CD4-positive, alpha-beta T cell treated with Interleukin-21 for 1 hour (primary cell): Measurements from ENCODE around the gene HRCT1.
"Not testable (repeated sequence)": the region's sequence is repeated elsewhere in the genome, so short reads cannot be mapped to it uniquely, and the experiment has no call there.

Source experiments
- DNase-seq: peaks from one replicate; pipeline ENCODE4 v3.0.0-alpha.2; 2020

Gene HRCT1

DNA sequence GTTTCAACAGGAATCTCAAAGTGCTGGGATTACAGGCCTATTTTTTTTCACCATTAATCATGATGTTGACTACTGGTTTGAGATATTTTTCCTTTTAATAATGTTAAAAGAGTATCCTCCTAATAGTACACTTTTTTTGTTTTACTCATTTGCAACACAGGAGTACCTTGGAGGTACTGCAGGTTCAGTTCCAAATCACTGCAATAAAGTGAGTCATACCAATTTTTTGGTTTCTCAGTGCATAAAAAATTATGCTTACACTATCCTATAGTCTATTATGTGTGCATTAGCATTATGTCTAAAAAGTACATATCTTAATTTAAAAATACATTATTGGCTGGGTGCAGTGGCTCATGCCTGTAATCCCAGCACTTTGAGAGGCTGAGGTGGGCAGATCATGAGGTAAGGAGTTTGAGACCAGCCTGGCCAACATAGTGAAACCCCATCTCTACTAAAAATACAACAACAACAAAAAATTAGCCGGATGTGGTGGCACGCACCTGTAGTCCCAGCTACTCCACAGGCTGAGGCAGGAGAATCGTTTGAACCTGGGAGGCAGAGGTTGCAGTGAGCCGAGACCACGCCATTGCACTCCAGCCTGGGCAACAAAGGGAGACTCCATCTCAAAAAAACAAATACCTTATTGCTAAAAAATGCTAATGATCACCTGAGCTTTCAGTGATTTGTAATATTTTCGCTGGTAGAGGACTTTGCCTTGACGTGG lies 8.5 kb upstream of the HRCT1 start:
- not testable (repeated sequence) for DNase-seq

DNA sequence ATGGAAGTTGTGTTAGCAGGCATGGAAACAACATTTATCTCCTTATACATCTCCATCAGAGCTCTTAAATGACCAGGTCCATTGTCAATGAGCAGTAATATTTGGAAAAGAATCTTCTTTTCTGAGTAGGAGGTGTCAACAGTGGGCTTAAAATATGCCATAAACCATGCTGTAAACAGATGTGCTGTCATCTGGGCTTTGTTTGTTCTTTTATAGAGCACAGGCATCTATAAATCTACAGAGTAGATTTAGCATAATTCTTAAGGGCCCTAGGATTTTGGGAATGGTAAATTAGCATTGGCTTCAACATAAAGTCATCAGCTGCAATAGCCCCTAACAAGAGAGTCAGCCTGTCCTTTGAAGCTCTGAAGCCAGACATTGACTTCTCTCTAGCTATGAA lies 7.7 kb upstream of the HRCT1 start:
- DNase-seq: no peak

DNA sequence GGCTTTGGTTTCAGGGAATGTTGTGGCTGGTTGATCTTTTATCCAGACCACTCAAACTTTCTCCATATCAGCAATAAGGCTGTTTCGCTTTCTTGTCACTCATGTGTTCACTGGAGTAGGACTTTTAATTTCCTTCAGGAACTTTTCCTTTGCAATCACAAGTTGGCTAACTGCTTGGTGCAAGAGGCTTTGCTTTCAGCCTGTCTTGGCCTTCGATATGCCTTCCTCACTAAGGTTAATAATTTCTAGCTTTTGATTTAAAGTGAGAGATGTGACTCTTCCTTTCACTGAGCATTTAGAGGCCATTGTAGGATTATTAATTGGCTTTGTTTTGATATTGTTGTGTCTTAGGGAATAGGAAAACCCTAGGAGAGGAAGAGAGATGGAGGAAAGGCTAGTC lies 7.0 kb upstream of the HRCT1 start:
- DNase-seq: no peak

GRCh38 chr9:35903049-35903448 lies 3.0 kb upstream of the HRCT1 start:
- peak; percentile 71 for DNase-seq

DNA sequence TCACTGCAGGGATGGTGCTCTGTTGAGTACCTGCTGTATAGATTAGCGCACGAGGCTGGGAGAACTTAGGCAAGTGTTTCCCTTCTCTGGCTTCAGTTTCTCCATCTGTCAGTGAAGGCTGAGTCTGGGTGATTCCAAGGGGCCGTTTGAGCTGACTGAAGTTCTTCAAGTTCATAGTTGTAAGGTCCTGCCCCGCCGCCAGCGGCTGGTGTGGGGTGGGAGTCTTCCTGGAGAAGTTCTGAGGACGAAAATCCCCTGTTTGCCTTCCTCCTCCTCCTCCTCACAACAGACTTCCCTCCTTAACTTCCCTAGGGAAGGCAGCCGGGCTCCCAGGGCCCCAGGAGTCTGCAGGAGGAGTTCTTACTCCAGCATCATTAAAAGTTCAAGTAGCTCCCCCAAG lies 1.7 kb upstream of the HRCT1 start:
- no peak for DNase-seq

- DNase-seq: no peak
Observed at GRCh38 chr9:35905051-35905781, 786 bp upstream of the HRCT1 start.

DNA sequence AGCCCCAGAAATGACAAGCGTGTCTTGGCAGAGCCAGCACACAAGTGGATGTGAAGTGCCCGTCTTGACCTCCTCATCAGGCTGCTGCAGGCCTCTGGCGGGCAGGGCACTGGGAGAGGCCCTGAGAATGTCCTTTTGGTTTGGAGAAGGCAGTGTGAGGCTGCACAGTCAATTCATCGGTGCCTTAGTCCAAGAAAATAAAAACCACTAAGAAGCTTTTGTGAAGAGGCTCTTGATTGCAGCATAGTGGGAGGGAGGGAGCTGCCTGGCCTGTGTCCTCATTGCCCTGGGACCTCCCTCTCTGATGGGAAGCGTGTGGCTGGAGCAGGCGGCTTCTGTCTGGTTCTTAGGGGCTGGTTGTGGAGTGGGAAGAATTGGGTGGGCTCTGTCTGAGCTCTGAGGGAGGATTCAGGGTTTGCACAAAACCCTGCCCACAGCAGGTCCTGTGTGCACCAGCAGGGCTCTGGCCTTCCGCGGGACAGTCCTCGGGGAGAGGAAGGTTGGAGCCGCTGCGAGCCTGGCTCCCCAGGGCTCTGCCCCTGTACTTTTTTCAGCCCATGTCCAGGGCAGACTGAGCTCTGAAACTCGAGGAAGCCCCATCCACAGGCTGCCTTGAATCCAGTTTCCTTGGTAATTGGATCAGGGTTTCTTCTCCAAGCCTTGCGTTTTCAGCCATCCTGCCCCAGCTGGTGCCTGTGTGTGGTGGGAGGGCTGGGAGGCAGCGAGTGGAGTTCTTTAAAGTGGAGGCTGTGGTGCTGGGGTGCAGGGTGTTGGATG lies 1.1 kb downstream of the HRCT1 start:
- no peak for DNase-seq

- DNase-seq: no peak
Observed at GRCh38 chr9:35907711-35908503, 1.9 kb downstream of the HRCT1 start.

GRCh38 chr9:35908504-35909125 lies 2.6 kb downstream of the HRCT1 start:
- DNase-seq: no peak

DNA sequence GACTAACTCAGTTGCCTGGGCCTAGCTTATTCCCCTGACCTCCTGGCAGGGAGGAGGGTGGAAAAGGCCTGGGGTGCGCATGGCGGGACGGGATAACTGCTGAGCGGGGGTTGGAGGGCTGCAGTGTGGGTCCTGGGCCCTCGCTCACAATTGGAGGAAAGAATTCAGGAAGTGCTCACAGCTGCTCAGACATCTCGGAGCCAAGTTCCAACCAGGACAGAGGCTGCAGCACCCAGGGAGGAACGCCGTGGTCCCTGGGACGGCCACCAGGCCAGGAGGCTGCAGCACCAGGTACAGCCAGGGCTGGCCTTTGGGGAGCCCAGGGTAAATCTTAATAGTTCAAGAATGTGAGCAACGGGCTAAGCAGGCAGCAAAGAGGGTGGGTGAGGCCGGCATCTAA lies 3.3 kb downstream of the HRCT1 start, which contains the start of gene SPAAR:
Gene SPAAR, plus strand, starts transcription at position 217 of the 400 bp plus-strand sequence. CDS start 974 bp downstream, outside the sequence.
- DNase-seq: no peak

- DNase-seq: no peak
Observed at GRCh38 chr9:35909687-35910612, 3.9 kb downstream of the HRCT1 start.

DNA sequence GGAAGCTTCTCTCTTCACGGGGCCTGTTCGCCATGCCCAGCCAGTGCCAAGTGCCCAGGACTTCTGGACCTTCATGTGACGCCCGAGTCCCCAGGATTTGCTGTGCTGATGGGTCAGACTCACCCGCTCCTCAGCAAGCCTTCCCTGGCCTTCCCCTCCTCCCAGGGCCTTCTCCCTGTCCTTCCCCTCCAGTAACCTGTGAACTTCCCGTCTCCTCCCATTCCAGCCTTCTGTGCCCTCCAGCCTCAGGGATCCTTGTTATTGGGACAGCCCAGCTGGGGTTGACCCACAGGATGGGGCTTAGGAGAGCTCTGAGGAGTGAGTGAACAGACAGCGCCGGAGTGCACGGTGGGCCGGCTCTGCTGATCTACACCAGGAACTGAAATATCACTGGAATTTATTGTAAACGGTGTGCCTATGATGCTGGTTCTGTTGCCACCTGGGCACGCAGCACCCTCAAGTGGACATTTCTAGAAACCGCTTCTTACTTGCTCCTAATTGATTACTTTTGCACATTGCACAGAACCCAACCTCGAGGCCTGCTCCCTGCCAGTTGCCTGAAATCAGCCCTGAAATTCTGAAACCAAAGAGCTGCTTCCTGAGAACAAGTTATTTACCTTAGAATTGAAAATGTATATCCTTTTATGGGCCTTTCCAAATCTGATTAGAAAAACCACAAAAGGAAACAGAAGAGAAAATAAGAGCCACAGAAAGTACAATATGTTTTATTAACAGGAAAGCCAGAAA lies 4.8 kb downstream of the HRCT1 start:
- peak; percentile 67 for DNase-seq

DNA sequence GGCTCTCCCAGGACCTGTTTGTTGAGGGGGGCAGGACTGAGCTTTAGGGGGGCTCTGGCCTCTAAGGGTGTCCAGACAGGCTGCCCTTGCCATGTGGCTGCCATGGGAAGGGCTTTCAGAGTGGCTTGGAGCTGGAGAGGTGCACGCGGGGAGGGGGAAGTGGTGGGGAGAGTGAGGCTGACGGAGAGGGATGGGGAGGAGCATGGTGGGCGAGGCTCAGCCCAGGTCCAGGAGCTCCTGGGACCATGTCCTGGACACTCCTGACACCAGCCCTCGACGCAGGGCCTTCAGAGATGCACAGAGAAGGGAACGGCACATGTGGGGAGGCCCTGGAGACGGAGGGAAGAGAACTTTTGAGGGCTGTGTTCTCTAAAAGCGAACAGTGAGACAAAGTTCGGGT lies 5.7 kb downstream of the HRCT1 start:
- DNase-seq: no peak

- no peak for DNase-seq
Observed at GRCh38 chr9:35912791-35913400, 6.9 kb downstream of the HRCT1 start.

DNA sequence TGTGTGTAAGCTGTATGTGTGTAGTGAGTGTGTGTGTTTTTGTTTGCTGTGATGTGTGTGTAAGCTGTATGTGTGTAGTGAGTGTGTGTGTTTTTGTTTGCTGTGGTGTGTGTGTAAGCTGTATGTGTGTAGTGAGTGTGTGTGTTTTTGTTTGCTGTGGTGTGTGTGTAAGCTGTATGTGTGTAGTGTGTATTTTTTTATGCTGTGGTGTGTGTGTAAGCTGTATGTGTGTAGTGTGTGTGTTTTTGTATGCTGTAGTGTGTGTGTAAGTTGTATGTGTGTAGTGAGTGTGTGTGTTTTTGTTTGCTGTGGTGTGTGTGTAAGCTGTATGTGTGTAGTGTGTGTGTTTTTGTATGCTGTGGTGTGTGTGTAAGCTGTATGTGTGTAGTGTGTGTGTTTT lies 7.4 kb downstream of the HRCT1 start:
- DNase-seq: not testable (repeated sequence)

DNA sequence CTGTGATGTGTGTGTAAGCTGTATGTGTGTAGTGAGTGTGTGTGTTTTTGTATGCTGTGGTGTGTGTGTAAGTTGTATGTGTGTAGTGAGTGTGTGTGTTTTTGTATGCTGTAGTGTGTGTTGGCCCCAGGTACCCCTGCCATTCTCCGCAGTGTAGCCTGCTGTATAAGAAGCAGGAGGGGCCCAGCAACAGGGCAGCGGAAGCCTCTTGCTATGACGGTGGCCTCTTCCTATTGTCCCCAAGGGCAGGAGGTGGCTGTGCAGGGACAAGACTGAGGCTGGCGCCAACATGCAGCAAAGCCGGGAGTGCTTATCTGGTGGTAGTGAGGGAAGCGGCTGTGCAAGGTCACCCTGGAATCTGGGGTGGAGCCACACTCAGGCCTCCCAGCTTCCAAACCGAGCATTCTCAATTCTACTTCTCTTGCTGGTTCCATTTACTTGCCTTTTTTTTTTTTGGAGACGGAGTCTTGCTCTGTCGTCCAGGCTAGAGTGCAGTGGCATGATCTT lies 8.4 kb downstream of the HRCT1 start:
- peak; percentile 35 for DNase-seq

DNA sequence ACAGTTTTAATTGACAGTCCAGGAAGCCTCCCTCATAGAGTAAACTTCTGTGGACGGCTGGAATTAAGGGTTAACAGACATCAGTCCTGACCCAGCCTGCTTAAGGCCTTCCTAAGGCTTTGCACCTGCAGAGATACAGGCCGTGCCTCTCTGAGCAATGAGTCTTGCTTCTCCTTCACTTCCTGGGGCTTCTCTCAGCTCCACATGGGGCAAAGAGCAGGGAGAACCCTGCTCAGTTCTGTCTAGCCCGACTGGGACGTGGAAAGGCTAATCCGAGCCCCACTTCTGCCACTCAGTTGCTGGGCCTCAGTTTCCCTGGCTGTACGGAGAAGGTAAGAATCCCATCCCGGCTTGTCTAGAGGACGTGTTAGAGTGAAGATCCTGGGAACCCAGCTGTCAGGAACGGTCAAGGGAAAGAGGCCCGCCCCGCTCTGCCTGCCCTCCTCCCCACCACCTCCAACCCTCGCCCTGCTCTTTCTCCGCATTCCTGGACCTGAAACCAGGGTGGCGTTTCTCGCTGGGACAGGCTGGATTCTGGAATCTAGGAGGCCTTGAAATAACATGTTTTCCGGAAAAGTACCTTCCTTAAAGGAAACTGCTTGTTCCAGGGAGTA lies 9.8 kb downstream of the HRCT1 start:
- no peak for DNase-seq

- DNase-seq: no peak
Observed at GRCh38 chr9:35917261-35917660, 11.3 kb downstream of the HRCT1 start.

GRCh38 chr9:35918780-35919179 lies 12.8 kb downstream of the HRCT1 start:
- DNase-seq: no peak
